Calu3 (cell line): ENCODE data around the gene TLCD4. TPM values are rescaled to one million over a fixed set of nuclear protein-coding genes. Genes with fewer than 3 reads are reported as not detected.

Experiments
- BruUV-seq: library from RNA; stranded (reverse); fragments of 400-500 nt; replicated peaks from 2 replicates; lab custom pipeline; 2021; lab: Mats Ljungman, UMichigan
- CTCF ChIA-PET: fragments of 300-600 bp; sonication (Branson Sonifier 250); formaldehyde crosslinking; loops from one replicate; lab custom pipeline; 2022; ENCODE audit warnings: antibody characterized with exemption; lab: Charles Lee
- DNase-seq: peaks from one replicate; pipeline ENCODE4 v3.0.0; 2022
- H3K27ac Mint-ChIP-seq: one replicate; pipeline ENCODE4 v1.8.0; 2022; ENCODE audit warnings: mixed read lengths; ENCODE audit not compliant: unreplicated experiment
- H3K27me3 Mint-ChIP-seq: one replicate; pipeline ENCODE4 v1.8.0; 2022; ENCODE audit warnings: mixed read lengths; ENCODE audit not compliant: unreplicated experiment
- H3K36me3 Mint-ChIP-seq: one replicate; pipeline ENCODE4 v1.8.0; 2022; ENCODE audit warnings: mild to moderate bottlenecking, moderate library complexity, mixed read lengths; ENCODE audit not compliant: insufficient read depth, unreplicated experiment
- H3K4me1 Mint-ChIP-seq: one replicate; pipeline ENCODE4 v1.8.0; 2022; ENCODE audit warnings: mild to moderate bottlenecking, low read depth, mixed read lengths; ENCODE audit not compliant: unreplicated experiment
- H3K4me3 Mint-ChIP-seq: one replicate; pipeline ENCODE4 v1.8.0; 2022; ENCODE audit warnings: mild to moderate bottlenecking, low read depth, moderate library complexity, mixed read lengths; ENCODE audit not compliant: unreplicated experiment
- H3K9me3 Mint-ChIP-seq: one replicate; pipeline ENCODE4 v1.8.0; 2022; ENCODE audit warnings: low read depth, mixed read lengths; ENCODE audit not compliant: unreplicated experiment
- intact Hi-C: fragments of 100-400 bp; cut with micrococcal nuclease; formaldehyde crosslinking; loops from one replicate; pipeline ENCODE4 v1.10.0; 2022; ENCODE audit not compliant: unreplicated experiment
- total RNA-seq: library from RNA; stranded (reverse); gene quantifications from 2 replicates; pipeline ENCODE4 v1.2.3, GENCODE V29; 2022
- TF ChIP-seq, protein P1 (sequence below): fragments of 200-600 bp; IDR thresholded peaks from one replicate; pipeline ENCODE4 v1.8.0; 2022; ENCODE audit warnings: antibody characterized with exemption; ENCODE audit not compliant: unreplicated experiment

TLCD4 gene
- total RNA-seq, 1 experiment from 2014 or later, result 52.1 TPM

DNA sequence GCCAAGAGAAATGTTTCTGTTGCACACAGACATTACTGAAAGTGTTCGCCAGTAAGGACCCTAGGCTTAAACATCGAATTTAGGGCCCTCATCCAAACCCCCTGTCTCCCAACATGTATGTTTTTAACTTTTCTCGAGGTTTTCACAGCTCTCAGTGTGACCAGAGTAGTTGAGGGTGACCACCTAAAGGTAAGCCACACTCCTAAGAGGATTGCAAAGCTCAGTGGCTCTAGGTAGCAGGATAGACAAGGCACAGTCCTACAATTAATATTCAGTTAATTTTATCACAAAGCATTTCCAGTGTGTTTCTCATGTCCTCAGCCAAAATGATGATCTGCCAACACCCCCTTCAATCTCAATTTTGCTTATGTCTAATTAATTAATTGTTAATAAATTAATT, 43.7 kb upstream of the TLCD4 start:
- no peaks in the 10 kb centered on the region for H3K27me3 Mint-ChIP-seq
- DNase-seq, result no peak
- no peaks in the 10 kb centered on the region for H3K9me3 Mint-ChIP-seq
- H3K4me3 Mint-ChIP-seq, result peak overlapping the region; percentile 96
- H3K27ac Mint-ChIP-seq, result peak overlapping the region; percentile 87
- TF ChIP-seq, protein P1, sequence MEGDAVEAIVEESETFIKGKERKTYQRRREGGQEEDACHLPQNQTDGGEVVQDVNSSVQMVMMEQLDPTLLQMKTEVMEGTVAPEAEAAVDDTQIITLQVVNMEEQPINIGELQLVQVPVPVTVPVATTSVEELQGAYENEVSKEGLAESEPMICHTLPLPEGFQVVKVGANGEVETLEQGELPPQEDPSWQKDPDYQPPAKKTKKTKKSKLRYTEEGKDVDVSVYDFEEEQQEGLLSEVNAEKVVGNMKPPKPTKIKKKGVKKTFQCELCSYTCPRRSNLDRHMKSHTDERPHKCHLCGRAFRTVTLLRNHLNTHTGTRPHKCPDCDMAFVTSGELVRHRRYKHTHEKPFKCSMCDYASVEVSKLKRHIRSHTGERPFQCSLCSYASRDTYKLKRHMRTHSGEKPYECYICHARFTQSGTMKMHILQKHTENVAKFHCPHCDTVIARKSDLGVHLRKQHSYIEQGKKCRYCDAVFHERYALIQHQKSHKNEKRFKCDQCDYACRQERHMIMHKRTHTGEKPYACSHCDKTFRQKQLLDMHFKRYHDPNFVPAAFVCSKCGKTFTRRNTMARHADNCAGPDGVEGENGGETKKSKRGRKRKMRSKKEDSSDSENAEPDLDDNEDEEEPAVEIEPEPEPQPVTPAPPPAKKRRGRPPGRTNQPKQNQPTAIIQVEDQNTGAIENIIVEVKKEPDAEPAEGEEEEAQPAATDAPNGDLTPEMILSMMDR, result no peak
- CTCF ChIA-PET, result interaction anchor here (0.5 to 1.5 kb wide), 7 partner anchors 10 to 184 kb away, joined by 3 to 14 read pairs (median 4); partner anchors contain the start of gene RWDD3
- intact Hi-C loops, result loop anchor here (5.0 kb wide), 1 partner anchor 159 kb away; the partner anchor contains the start of gene RWDD3
- peaks cover 16% of the 10 kb centered on the region for H3K36me3 Mint-ChIP-seq
- H3K4me1 Mint-ChIP-seq, result peaks cover 32% of the 10 kb centered on the region
- BruUV-seq, result no TSS peak

- Mint-ChIP-seq H3K4me3 (no peak overlapping the region), H3K4me1 (peaks cover 11% of the 10 kb centered on the region), H3K36me3 (peaks cover 16% of the 10 kb centered on the region), H3K9me3 (no peaks in the 10 kb centered on the region), H3K27ac (no peak overlapping the region), H3K27me3 (no peaks in the 10 kb centered on the region)
- TF ChIP-seq, protein P1, result no peak
- intact Hi-C loops, result no loop called here
- CTCF ChIA-PET, result interaction anchor here (0.6 kb wide), 1 partner anchor 832 kb away, joined by 3 read pairs; no protein-coding TSS in a partner anchor
- no peak for DNase-seq
- BruUV-seq, result no TSS peak
Measured at GRCh38 chr1:95076034-95076433, 41.1 kb upstream of the TLCD4 start.

DNA sequence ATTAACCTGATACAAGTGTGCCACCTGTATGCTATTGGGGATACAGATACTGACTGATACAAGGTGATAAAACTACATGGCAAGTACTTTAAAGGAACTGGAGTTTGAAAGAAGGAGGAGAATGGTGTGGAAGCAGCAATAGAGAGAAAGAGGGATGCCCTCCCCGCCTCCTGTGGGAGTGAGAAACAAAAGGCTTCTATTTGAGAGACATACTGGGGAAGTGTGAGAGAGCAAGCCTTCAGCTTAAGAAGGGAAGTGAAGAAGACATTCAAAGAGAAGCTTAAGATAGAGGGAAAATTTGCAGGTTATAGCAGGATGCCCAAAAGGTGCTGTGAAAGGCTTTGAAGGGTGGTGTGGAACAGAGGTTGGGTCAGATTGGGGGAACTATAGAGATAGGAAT, 36.7 kb upstream of the TLCD4 start:
- H3K36me3 Mint-ChIP-seq, result no peaks in the 10 kb centered on the region
- no TSS peak for BruUV-seq
- DNase-seq, result no peak
- TF ChIP-seq, protein P1, result no peak
- CTCF ChIA-PET, result no interaction called here
- H3K27ac Mint-ChIP-seq, result no peak overlapping the region
- H3K4me1 Mint-ChIP-seq, result peaks cover 10% of the 10 kb centered on the region
- H3K9me3 Mint-ChIP-seq, result no peaks in the 10 kb centered on the region
- intact Hi-C loops, result loop anchor here (5.0 to 10.0 kb wide), 2 partner anchors 37 to 64 kb away; partner anchors contain the start of gene TLCD4
- no peaks in the 10 kb centered on the region for H3K27me3 Mint-ChIP-seq
- no peak overlapping the region for H3K4me3 Mint-ChIP-seq

GRCh38 chr1:95080879-95081278, 36.3 kb upstream of the TLCD4 start:
- no peak for DNase-seq
- no peaks in the 10 kb centered on the region for H3K36me3 Mint-ChIP-seq
- H3K27me3 Mint-ChIP-seq, result no peaks in the 10 kb centered on the region
- H3K4me3 Mint-ChIP-seq, result no peak overlapping the region
- BruUV-seq, result no TSS peak
- H3K9me3 Mint-ChIP-seq, result no peaks in the 10 kb centered on the region
- TF ChIP-seq, protein P1, result no peak
- H3K27ac Mint-ChIP-seq, result no peak overlapping the region
- intact Hi-C loops, result loop anchor here (5.0 to 10.0 kb wide), 2 partner anchors 36 to 64 kb away; partner anchors contain the start of gene TLCD4
- CTCF ChIA-PET, result no interaction called here
- H3K4me1 Mint-ChIP-seq, result peaks cover 10% of the 10 kb centered on the region
